GM04504 (cell line): Measurements from ENCODE around the gene DNAJB13.
"Not testable (repeated sequence)": the region's sequence is repeated elsewhere in the genome, so short reads cannot be mapped to it uniquely, and the experiment has no call there.

ENCODE experiments used
- DNase-seq: peaks from one replicate; pipeline ENCODE4 v3.0.0-alpha.2; 2012; ENCODE audit warnings: low read depth

The DNAJB13 gene

GRCh38 chr11:73977856-73978519 lies 27.2 kb downstream of the DNAJB13 start:
- no peak for DNase-seq

- no peak for DNase-seq
Observed at GRCh38 chr11:73978576-73979086, 27.8 kb downstream of the DNAJB13 start.

GRCh38 chr11:73980001-73980961 lies 29.5 kb downstream of the DNAJB13 start:
- DNase-seq: no peak

- DNase-seq: no peak
Observed at GRCh38 chr11:73981051-73981805, 30.4 kb downstream of the DNAJB13 start.

- peak; percentile 40 for DNase-seq
Observed at GRCh38 chr11:73982595-73982989, 31.8 kb downstream of the DNAJB13 start, which contains the start of gene UCP2. Gene UCP2 (minus strand): TSS chr11:73982843. CDS start chr11:73978378, 4,465 bp downstream.

GRCh38 chr11:73982990-73983740 lies 32.3 kb downstream of the DNAJB13 start:
- DNase-seq: peak; percentile 67

- no peak for DNase-seq
Observed at GRCh38 chr11:73983741-73984538, 33.1 kb downstream of the DNAJB13 start.

- not testable (repeated sequence) for DNase-seq
Observed at GRCh38 chr11:73985661-73986060, 34.8 kb downstream of the DNAJB13 start.

- no peak for DNase-seq
Observed at GRCh38 chr11:73988227-73988626, 37.4 kb downstream of the DNAJB13 start.

GRCh38 chr11:73989156-73989555 lies 38.3 kb downstream of the DNAJB13 start:
- DNase-seq: no peak

- no peak for DNase-seq
Observed at GRCh38 chr11:73990730-73991129, 39.9 kb downstream of the DNAJB13 start.

- DNase-seq: no peak
Observed at GRCh38 chr11:73991471-73992006, 40.7 kb downstream of the DNAJB13 start.

- no peak for DNase-seq
Observed at GRCh38 chr11:73995247-73995646, 44.4 kb downstream of the DNAJB13 start.

- DNase-seq: no peak
Observed at GRCh38 chr11:73995731-73996130, 44.9 kb downstream of the DNAJB13 start.

GRCh38 chr11:73996161-73996747 lies 45.4 kb downstream of the DNAJB13 start:
- DNase-seq: no peak

- DNase-seq: no peak
Observed at GRCh38 chr11:73997120-73997770, 46.4 kb downstream of the DNAJB13 start.

- no peak for DNase-seq
Observed at GRCh38 chr11:73998846-73999575, 48.2 kb downstream of the DNAJB13 start.

GRCh38 chr11:73999581-74000306 lies 48.9 kb downstream of the DNAJB13 start:
- no peak for DNase-seq
